ENCODE measurements around the gene SDC1. TPM values are rescaled to one million over a fixed set of nuclear protein-coding genes. Genes with fewer than 3 reads are reported as not detected.

The SDC1 gene
- total and polyA plus RNA-seq, 2 of the 8 experiments (the other 6 are each of a cell fraction or from before 2014, with no cell fraction given), result 45.3 to 73.3 TPM

- H2BK120ac ChIP-seq (replicated peaks; ENCODE audit: low read depth, low read length), result no peak overlapping the region
- H4K8ac ChIP-seq (ENCODE audit: extremely low read depth, insufficient read depth, low read length), result peak overlapping the region; percentile 45
- no peaks in the 10 kb centered on the region for H4K20me1 ChIP-seq (replicated peaks in 1 of 2; ENCODE audit: control insufficient read depth in 1 of 2, insufficient read depth in 2 of 2, low read length in 2 of 2)
- POLR2A ChIA-PET (ENCODE audit: partially characterized antibody), result interaction anchor here (1.2 to 2.1 kb wide), 2 partner anchors 20 to 33 kb away, joined by 5 read pairs; partner anchors contain the start of gene SDC1
- CTCF ChIA-PET (ENCODE audit: partially characterized antibody), result interaction anchor here (0.6 to 17.4 kb wide), 24 partner anchors 9 to 229 kb away, joined by 3 to 163 read pairs (median 8); partner anchors contain the start of gene SDC1
- no peak overlapping the region for H3K9ac ChIP-seq (replicated peaks in 1 of 4; ENCODE audit: extremely low read depth in 1 of 4, low read depth in 3 of 4, low read length in 3 of 4)
- peak overlapping the region; percentile 12 for H4K5ac ChIP-seq (ENCODE audit: insufficient read length, low read depth, low read length)
- H2BK20ac ChIP-seq (ENCODE audit: low read length), result 0 out of 2 replicates have a peak overlapping the region, but pooled peaks have one; percentile 80
- H3K23me2 ChIP-seq (ENCODE audit: low read depth, low read length), result no peaks in the 10 kb centered on the region
- H3K79me1 ChIP-seq (ENCODE audit: low read depth, low read length), result no peaks in the 10 kb centered on the region
- peaks cover 0 to 31% (median 15%) of the 10 kb centered on the region in 4 experiments; a peak in 6 of 7 replicates for H3K4me1 ChIP-seq (replicated peaks in 1 of 4; ENCODE audit: control insufficient read depth in 3 of 4, insufficient read depth in 4 of 4, low read length in 3 of 4)
- H3K9me3 ChIP-seq (ENCODE audit: insufficient read depth in 2 of 2, low read depth in 1 of 2, low read length in 1 of 2), result no peaks in the 10 kb centered on the region
- H2BK12ac ChIP-seq (ENCODE audit: low read depth, low read length), result peak overlapping the region; percentile 7; the same call in 1 of the 2 replicates
- DNase-seq (ENCODE audit: low read depth in 1 of 2, low spot score in 2 of 2) (no peak), FAIRE-seq (no peak)
- H3K79me2 ChIP-seq (ENCODE audit: control insufficient read depth in 1 of 2, insufficient read depth in 2 of 2, low read length in 2 of 2), result no peaks in the 10 kb centered on the region
- no peak overlapping the region for H3K23ac ChIP-seq (ENCODE audit: insufficient read length)
- H4K91ac ChIP-seq (replicated peaks; ENCODE audit: insufficient read length, low read length), result peak overlapping the region; percentile 63
- no peak overlapping the region for H3K14ac ChIP-seq (ENCODE audit: insufficient read length)
- peak overlapping the region; percentile 15 for H3K4ac ChIP-seq (replicated peaks; ENCODE audit: insufficient read length, low read depth, low read length)
- H2BK5ac ChIP-seq (ENCODE audit: low read depth, low read length), result no peak overlapping the region
- 82% methylated on average over 13 of the region's 13 CpGs; no CpG with 5 or more reads in 1 of the 2 experiments for WGBS, 2 experiments (ENCODE audit: extremely low coverage in 1 of 2, insufficient coverage in 1 of 2, insufficient read length in 1 of 2, insufficient replicate concordance in 2 of 2, low coverage in 1 of 2, low lambda C conversion rate in 2 of 2, missing lambda C conversion rate in 1 of 2)
- H3K4me2 ChIP-seq (ENCODE audit: insufficient read depth in 1 of 2, low read depth in 2 of 2, low read length in 2 of 2), result no peak overlapping the region
- H3K27ac ChIP-seq (ENCODE audit: low read depth, low read length), result no peak overlapping the region
- H2AK5ac ChIP-seq (ENCODE audit: low read depth, low read length), result no peak overlapping the region
- H3K56ac ChIP-seq (replicated peaks; ENCODE audit: insufficient read length, low read depth, low read length), result no peak overlapping the region
- H2AFZ ChIP-seq (ENCODE audit: low read length), result no peak overlapping the region
- no peaks in the 10 kb centered on the region; a peak in 3 of 7 replicates for H3K27me3 ChIP-seq (replicated peaks in 1 of 4; ENCODE audit: control insufficient read depth in 3 of 4, extremely low read depth in 1 of 4, insufficient read depth in 3 of 4, low read length in 3 of 4)
- H3K4me3 ChIP-seq (ENCODE audit: extremely low read depth in 1 of 4, insufficient read depth in 2 of 4, low read depth in 3 of 4, low read length in 4 of 4), result no peak overlapping the region
- peak overlapping the region; percentile 55; the same call in 1 of the 2 replicates for H2BK15ac ChIP-seq (ENCODE audit: low read length)
- H3K18ac ChIP-seq (ENCODE audit: extremely low read depth, low read length), result peak overlapping the region; percentile 28
- H3K36me3 ChIP-seq (ENCODE audit: control insufficient read depth in 2 of 4, insufficient read depth in 4 of 4, low read length in 3 of 4), result no peaks in the 10 kb centered on the region
- TF ChIP-seq YY1 (IDR thresholded peaks at IDR 0.05; ENCODE audit: low read depth, low read length) (no peak), RBBP5 (IDR thresholded peaks at IDR 0.05; ENCODE audit: borderline replicate concordance, low read depth, low read length) (no peak), POU5F1 (IDR thresholded peaks at IDR 0.05; ENCODE audit: low read depth, low read length) (no peak), TCF12 (IDR thresholded peaks at IDR 0.05; ENCODE audit: low read depth, low read length) (no peak), ZNF274 (IDR thresholded peaks at IDR 0.05; ENCODE audit: borderline replicate concordance, extremely low read depth, low read length) (no peak), SUZ12 (IDR thresholded peaks at IDR 0.05; ENCODE audit: low read length) (no peak), E2F6 (IDR thresholded peaks at IDR 0.05) (no peak), MAX (IDR thresholded peaks at IDR 0.05) (no peak), EGR1 (IDR thresholded peaks at IDR 0.05; ENCODE audit: borderline replicate concordance, low read depth, low read length) (no peak), BACH1 (IDR thresholded peaks at IDR 0.05; ENCODE audit: low read length) (no peak), SIN3A (conservative IDR thresholded peaks at IDR 0.05 in 1 of 2, IDR thresholded peaks at IDR 0.05 in 1 of 2; ENCODE audit: low read depth in 1 of 2, low read length in 2 of 2) (no peak)
These were observed 33.0 kb downstream of the SDC1 start for GRCh38 chr2:20191714-20192569.
